A673 (cell line): ENCODE measurements around the gene CPA5. TPM values are rescaled to one million over a fixed set of nuclear protein-coding genes. Genes with fewer than 3 reads are reported as not detected.

ENCODE experiments used
- BruUV-seq: library from RNA; stranded (reverse); fragments of 400-500 nt; replicated peaks from 2 replicates; lab custom pipeline; 2021; lab: Mats Ljungman, UMichigan
- CTCF ChIA-PET: fragments of 300-600 bp; sonication (Branson Sonifier 250); formaldehyde crosslinking; loops from one replicate; lab custom pipeline; 2022; ENCODE audit warnings: antibody characterized with exemption; lab: Charles Lee
- POLR2A ChIA-PET: fragments of 300-600 bp; sonication (Branson Sonifier 250); formaldehyde crosslinking; loops from one replicate; lab custom pipeline; 2022; ENCODE audit warnings: antibody characterized with exemption; ENCODE audit not compliant: low non-redundant PET; lab: Charles Lee
- DNase-seq: peaks from one replicate; pipeline ENCODE4 v3.0.0-alpha.2; 2015; ENCODE audit warnings: low spot score
- H3K27ac ChIP-seq: fragments of 200-600 bp; sonication (generic); 2 replicates; pipeline ENCODE4 v1.5.1; 2016; ENCODE audit warnings: mixed run types, low read depth, mild to moderate bottlenecking, mixed read lengths, antibody characterized with exemption, low read length; ENCODE audit not compliant: poor library complexity, severe bottlenecking
- H3K27me3 ChIP-seq: fragments of 200-600 bp; sonication (generic); replicated peaks from 2 replicates; pipeline ENCODE4 v1.6.1; 2017; ENCODE audit warnings: mixed run types, low read depth, mild to moderate bottlenecking, mixed read lengths, antibody characterized with exemption, low read length; ENCODE audit not compliant: insufficient read depth, poor library complexity
- H3K36me3 ChIP-seq: fragments of 200-600 bp; sonication (generic); 2 replicates; pipeline ENCODE4 v1.6.1; 2016; ENCODE audit warnings: mixed run types, mild to moderate bottlenecking, mixed read lengths, antibody characterized with exemption, low read length; ENCODE audit not compliant: insufficient read depth, poor library complexity, severe bottlenecking
- H3K4me1 ChIP-seq: fragments of 200-600 bp; sonication (generic); 2 replicates; pipeline ENCODE4 v1.6.1; 2017; ENCODE audit warnings: mixed run types, mild to moderate bottlenecking, mixed read lengths, antibody characterized with exemption, low read length; ENCODE audit not compliant: insufficient read depth, poor library complexity, severe bottlenecking
- H3K4me3 ChIP-seq: fragments of 200-600 bp; sonication (generic); 2 replicates; pipeline ENCODE4 v1.5.1; 2016; ENCODE audit warnings: low read depth, mixed run types, mild to moderate bottlenecking, mixed read lengths, low read length; ENCODE audit not compliant: poor library complexity, severe bottlenecking
- H3K9me3 ChIP-seq: fragments of 200-600 bp; sonication (generic); 2 replicates; pipeline ENCODE4 v1.6.1; 2016; ENCODE audit warnings: mixed run types, low read depth, mild to moderate bottlenecking, mixed read lengths, antibody characterized with exemption, low read length; ENCODE audit not compliant: poor library complexity, severe bottlenecking
- EZH2 ChIP-seq: fragments of 200-600 bp; sonication (generic); IDR thresholded peaks from 2 replicates; pipeline ENCODE4 v1.6.1; 2017; ENCODE audit warnings: borderline replicate concordance, low read depth, mild to moderate bottlenecking, mixed read lengths, antibody characterized with exemption, low read length; ENCODE audit not compliant: poor library complexity, severe bottlenecking
- intact Hi-C: fragments of 100-400 bp; cut with micrococcal nuclease; formaldehyde crosslinking; loops from one replicate; pipeline ENCODE4 v1.10.0; 2022; ENCODE audit not compliant: unreplicated experiment
- total RNA-seq: library from RNA; stranded (reverse); gene quantifications from 2 replicates; pipeline ENCODE4 v1.2.3, GENCODE V29; 2021
- TF ChIP-seq, protein P1 (sequence below): fragments of 300-800, 200-600 bp; sonication (generic); conservative IDR thresholded peaks from 2 replicates; pipeline ENCODE4 v1.5.1; 2017; ENCODE audit warnings: low read depth, mild to moderate bottlenecking, antibody characterized with exemption, low read length, moderate library complexity, mixed read lengths

The CPA5 gene
- total RNA-seq, 1 experiment from 2014 or later: not detected

DNA sequence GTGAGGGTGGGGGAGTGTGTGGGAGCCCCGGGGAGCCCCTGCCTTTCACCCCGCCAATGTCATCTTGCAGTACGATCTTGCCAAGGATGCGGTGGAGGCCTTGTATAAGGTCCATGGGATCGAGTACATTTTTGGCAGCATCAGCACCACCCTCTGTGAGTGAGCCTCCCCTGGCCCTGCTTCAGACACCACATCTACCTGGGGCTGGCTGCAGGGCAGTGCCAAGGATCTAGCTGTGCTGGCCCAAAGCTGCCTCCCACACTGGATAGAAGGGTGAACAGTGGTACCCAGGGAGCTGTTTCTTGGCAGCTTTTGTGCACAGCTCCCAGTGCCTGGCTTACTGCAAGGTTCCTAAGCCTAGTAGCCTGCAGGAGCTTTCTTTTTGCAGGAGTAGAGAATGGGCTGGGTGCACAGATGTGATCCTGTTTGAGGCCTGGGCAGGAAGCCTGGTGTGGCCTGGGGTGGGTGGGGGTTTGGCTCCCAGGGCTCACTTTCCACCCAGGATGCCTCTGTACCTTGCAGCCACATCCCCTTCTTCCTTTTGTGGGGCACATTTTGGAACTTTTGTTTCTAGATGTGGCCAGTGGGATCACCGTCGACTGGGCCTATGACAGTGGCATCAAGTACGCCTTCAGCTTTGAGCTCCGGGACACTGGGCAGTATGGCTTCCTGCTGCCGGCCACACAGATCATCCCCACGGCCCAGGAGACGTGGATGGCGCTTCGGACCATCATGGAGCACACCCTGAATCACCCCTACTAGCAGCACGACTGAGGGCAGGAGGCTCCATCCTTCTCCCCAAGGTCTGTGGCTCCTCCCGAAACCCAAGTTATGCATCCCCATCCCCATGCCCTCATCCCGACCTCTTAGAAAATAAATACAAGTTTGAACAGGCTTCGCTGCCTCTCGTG, 23.5 kb downstream of the CPA5 start:
- intact Hi-C loops: no loop called here
- H3K27ac ChIP-seq: no peak overlapping the region
- no peaks in the 10 kb centered on the region for H3K36me3 ChIP-seq
- H3K9me3 ChIP-seq: no peaks in the 10 kb centered on the region
- no TSS peak for BruUV-seq
- CTCF ChIA-PET: no interaction called here
- H3K4me1 ChIP-seq: peaks cover 17% of the 10 kb centered on the region
- DNase-seq: no peak
- H3K27me3 ChIP-seq: no peaks in the 10 kb centered on the region
- POLR2A ChIA-PET: no interaction called here
- TF ChIP-seq EZH2: no peak
- TF ChIP-seq, protein P1, sequence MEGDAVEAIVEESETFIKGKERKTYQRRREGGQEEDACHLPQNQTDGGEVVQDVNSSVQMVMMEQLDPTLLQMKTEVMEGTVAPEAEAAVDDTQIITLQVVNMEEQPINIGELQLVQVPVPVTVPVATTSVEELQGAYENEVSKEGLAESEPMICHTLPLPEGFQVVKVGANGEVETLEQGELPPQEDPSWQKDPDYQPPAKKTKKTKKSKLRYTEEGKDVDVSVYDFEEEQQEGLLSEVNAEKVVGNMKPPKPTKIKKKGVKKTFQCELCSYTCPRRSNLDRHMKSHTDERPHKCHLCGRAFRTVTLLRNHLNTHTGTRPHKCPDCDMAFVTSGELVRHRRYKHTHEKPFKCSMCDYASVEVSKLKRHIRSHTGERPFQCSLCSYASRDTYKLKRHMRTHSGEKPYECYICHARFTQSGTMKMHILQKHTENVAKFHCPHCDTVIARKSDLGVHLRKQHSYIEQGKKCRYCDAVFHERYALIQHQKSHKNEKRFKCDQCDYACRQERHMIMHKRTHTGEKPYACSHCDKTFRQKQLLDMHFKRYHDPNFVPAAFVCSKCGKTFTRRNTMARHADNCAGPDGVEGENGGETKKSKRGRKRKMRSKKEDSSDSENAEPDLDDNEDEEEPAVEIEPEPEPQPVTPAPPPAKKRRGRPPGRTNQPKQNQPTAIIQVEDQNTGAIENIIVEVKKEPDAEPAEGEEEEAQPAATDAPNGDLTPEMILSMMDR: no peak
- no peak overlapping the region for H3K4me3 ChIP-seq

DNA sequence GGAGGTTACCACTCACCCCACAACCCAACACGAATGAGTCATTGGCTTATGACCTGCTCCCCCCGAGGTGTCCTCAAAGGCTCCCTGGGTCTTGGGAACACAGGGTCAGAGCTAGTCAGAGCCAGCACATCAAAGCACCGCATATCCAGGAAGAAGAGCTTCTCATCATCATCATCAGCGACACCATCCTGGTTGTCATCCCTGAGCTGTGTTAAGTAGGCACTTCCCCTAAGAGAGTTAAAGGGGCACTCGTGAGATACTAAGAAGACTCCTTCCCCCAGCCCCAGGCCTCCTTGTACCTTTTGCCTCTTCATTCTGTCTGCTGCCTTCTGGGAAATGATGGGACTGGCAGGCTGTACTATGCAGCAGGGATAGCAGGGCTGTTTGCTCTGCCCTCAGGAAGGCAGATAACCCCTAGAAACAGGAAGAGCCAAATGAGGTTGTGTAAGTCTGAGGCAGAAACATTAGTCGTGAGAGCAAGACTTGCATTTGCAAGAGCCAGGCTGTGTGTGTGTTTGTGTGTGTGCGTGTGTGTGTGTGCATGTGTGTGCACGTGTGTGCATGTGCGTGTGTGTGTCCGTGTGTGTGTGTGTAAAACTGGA, 24.6 kb downstream of the CPA5 start:
- intact Hi-C loops: no loop called here
- POLR2A ChIA-PET: no interaction called here
- no peak for DNase-seq
- Histone ChIP-seq H3K4me1 (peaks cover 17% of the 10 kb centered on the region), H3K27me3 (no peaks in the 10 kb centered on the region), H3K36me3 (no peaks in the 10 kb centered on the region), H3K9me3 (no peaks in the 10 kb centered on the region), H3K4me3 (no peak overlapping the region), H3K27ac (no peak overlapping the region)
- TF ChIP-seq EZH2: no peak
- TF ChIP-seq, protein P1: no peak
- CTCF ChIA-PET: no interaction called here
- no TSS peak for BruUV-seq

DNA sequence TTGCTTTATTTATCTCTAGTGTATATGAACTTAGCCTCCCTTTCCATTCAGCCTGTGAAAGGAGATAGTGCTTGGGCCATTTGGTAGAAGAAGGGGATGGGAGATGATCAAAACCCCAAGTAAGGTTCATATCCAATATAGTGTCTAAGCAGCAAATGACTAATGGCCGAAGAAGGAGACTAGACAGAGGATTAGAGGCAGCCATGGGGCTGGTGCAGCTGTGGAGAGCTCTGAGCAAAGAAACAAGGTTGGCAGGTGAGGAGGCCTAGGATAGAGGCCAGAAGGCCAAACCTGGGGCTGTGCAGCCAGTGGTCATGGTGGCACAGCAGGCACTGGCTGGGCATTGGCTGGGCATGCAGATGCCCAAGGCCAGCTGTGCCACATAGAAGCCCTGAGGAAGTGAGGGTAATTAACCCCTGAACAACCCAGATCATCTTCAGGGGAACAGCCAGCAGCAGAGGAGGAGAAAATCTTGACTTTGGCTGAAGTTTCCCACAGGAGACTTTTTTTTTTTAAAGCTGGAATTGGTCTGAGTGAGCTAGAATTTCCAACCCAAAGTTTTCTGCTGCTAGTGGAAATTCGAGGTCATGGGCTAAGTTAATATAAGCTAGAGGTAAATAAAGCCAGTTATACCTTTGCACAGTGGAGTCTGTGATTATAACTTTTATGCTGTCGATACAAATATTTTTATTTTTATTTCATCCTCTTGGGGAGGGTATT, 25.4 kb downstream of the CPA5 start:
- POLR2A ChIA-PET: no interaction called here
- intact Hi-C loops: no loop called here
- DNase-seq: no peak
- H3K4me3 ChIP-seq: no peak overlapping the region
- TF ChIP-seq, protein P1: no peak
- no peak for TF ChIP-seq EZH2
- no peaks in the 10 kb centered on the region for H3K9me3 ChIP-seq
- peaks cover 12% of the 10 kb centered on the region for H3K4me1 ChIP-seq
- H3K27ac ChIP-seq: no peak overlapping the region
- H3K27me3 ChIP-seq: no peaks in the 10 kb centered on the region
- no TSS peak for BruUV-seq
- H3K36me3 ChIP-seq: no peaks in the 10 kb centered on the region
- CTCF ChIA-PET: no interaction called here
